Measurements from ENCODE around the gene ATG2A. TPM values are rescaled to one million over a fixed set of nuclear protein-coding genes. Genes with fewer than 3 reads are reported as not detected.
A peak's percentile ranks its signal among the peaks of the same experiment; 100 is the strongest.

Gene ATG2A
- total and polyA plus RNA-seq, 7 donors, result 11.0 to 21.6 (median 19.5) TPM

- intact Hi-C loops (cut with DNase I), result no loop called here
- DNase-seq (no peak), ATAC-seq (no peak)
- Histone ChIP-seq H3K27me3 (ENCODE audit: insufficient read depth in 3 of 3, low read length in 2 of 3) (peaks cover 0 to 8% (median 0%) of the 10 kb centered on the region in 3 donors), H3K9me3 (no peaks in the 10 kb centered on the region), H3K4me1 (no peaks in the 10 kb centered on the region), H3K27ac (no peak overlapping the region), H3K36me3 (ENCODE audit: insufficient read depth in 1 of 2, low read depth in 1 of 2) (no peaks in the 10 kb centered on the region), H3K4me3 (no peak overlapping the region)
- 45 to 59% (median 52%) methylated on average over 5 of the region's 5 CpGs for WGBS, 3 donors
- TF ChIP-seq CTCF (IDR thresholded peaks at IDR 0.05), result no peak
These were observed 37.2 kb upstream of the ATG2A start for GRCh38 chr11:64954201-64954600.

- H3K4me3 ChIP-seq, result no peak overlapping the region
- H3K36me3 ChIP-seq (ENCODE audit: insufficient read depth in 1 of 2, low read depth in 1 of 2), result no peaks in the 10 kb centered on the region
- no peaks in the 10 kb centered on the region for H3K9me3 ChIP-seq
- intact Hi-C loops (cut with DNase I), result no loop called here
- WGBS, 3 donors, result 62 to 74% (median 69%) methylated on average over 4 of the region's 4 CpGs
- peaks cover 0 to 8% (median 0%) of the 10 kb centered on the region in 3 donors for H3K27me3 ChIP-seq (ENCODE audit: insufficient read depth in 3 of 3, low read length in 2 of 3)
- no peak for DNase-seq
- ATAC-seq, result no peak
- no peak overlapping the region for H3K27ac ChIP-seq
- H3K4me1 ChIP-seq, result no peaks in the 10 kb centered on the region
- TF ChIP-seq CTCF (IDR thresholded peaks at IDR 0.05), result no peak
These were observed 34.5 kb upstream of the ATG2A start for GRCh38 chr11:64951529-64951928.

- 45 to 49% (median 47%) methylated on average over 5 of the region's 5 CpGs for WGBS, 3 donors
- ATAC-seq, result no peak
- Histone ChIP-seq H3K4me3 (no peak overlapping the region), H3K27me3 (ENCODE audit: insufficient read depth in 3 of 3, low read length in 2 of 3) (no peaks in the 10 kb centered on the region), H3K4me1 (no peaks in the 10 kb centered on the region), H3K9me3 (no peaks in the 10 kb centered on the region), H3K27ac (no peak overlapping the region), H3K36me3 (ENCODE audit: insufficient read depth in 1 of 2, low read depth in 1 of 2) (no peaks in the 10 kb centered on the region)
- no peak for DNase-seq
- intact Hi-C loops (cut with DNase I), result no loop called here
- no peak for TF ChIP-seq CTCF (IDR thresholded peaks at IDR 0.05)
These were observed 30.3 kb upstream of the ATG2A start for GRCh38 chr11:64947208-64947814.

GRCh38 chr11:64936539-64936938, 19.5 kb upstream of the ATG2A start:
- Histone ChIP-seq H3K27ac (no peak overlapping the region), H3K4me3 (no peak overlapping the region), H3K27me3 (ENCODE audit: insufficient read depth in 3 of 3, low read length in 2 of 3) (no peaks in the 10 kb centered on the region), H3K4me1 (no peaks in the 10 kb centered on the region), H3K9me3 (no peaks in the 10 kb centered on the region), H3K36me3 (ENCODE audit: insufficient read depth in 1 of 2, low read depth in 1 of 2) (peaks cover 6 to 32% of the 10 kb centered on the region in 2 donors)
- intact Hi-C loops (cut with DNase I), result no loop called here
- 74 to 79% (median 75%) methylated on average over 4 of the region's 4 CpGs for WGBS, 3 donors
- ATAC-seq (no peak), DNase-seq (peak in 1 of 2 donors; percentile 17)
- TF ChIP-seq CTCF (IDR thresholded peaks at IDR 0.05), result no peak

All from psoas muscle (tissue), 8 donors.